ENCODE results near the gene CA5A. TPM values are rescaled to one million over a fixed set of nuclear protein-coding genes. Genes with fewer than 3 reads are reported as not detected.
A peak's percentile ranks its signal among the peaks of the same experiment; 100 is the strongest.

Gene CA5A
- total and polyA plus RNA-seq, 9 of the 15 experiments (the other 6 are each of a cell fraction or from before 2014, with no cell fraction given) = not detected

- ChIA-PET CTCF (ENCODE audit: low intra/inter-chr PET ratio) (no interaction called here), POLR2A (interaction anchor here (0.6 kb wide), 1 partner anchor 148 kb away, joined by 3 read pairs; no protein-coding TSS in a partner anchor)
- no TSS peak for BruUV-seq (replicated peaks)
- Histone ChIP-seq H3K36me3 (ENCODE audit: control insufficient read depth, insufficient read depth, low read length) (no peaks in the 10 kb centered on the region), H2AFZ (ENCODE audit: low read depth, low read length) (peak overlapping the region; percentile 51; the same call in 1 of the 2 replicates), H3K4me1 (replicated peaks in 1 of 2; ENCODE audit: control insufficient read depth in 2 of 2, insufficient read depth in 2 of 2, low read length in 2 of 2) (peaks cover 9 to 26% of the 10 kb centered on the region in 2 experiments; a peak in 4 of 5 replicates), H4K20me1 (replicated peaks; ENCODE audit: control insufficient read depth, insufficient read depth, low read length) (no peaks in the 10 kb centered on the region), H3K9ac (ENCODE audit: insufficient read depth in 1 of 2, low read depth in 2 of 2, low read length in 2 of 2) (peak overlapping the region in 1 of 2 experiments; percentile 61; a peak in 1 of 4 replicates), H3K9me1 (ENCODE audit: control insufficient read depth, insufficient read depth, low read length) (no peaks in the 10 kb centered on the region), H3K79me2 (ENCODE audit: control insufficient read depth, insufficient read depth, low read length) (peaks cover 10% of the 10 kb centered on the region), H3K27ac (ENCODE audit: extremely low read depth, low read depth, low read length) (0 out of 3 replicates have a peak overlapping the region, but pooled peaks have one; percentile 4), H3K27me3 (ENCODE audit: control insufficient read depth in 2 of 2, insufficient read depth in 2 of 2, low read length in 2 of 2) (no peaks in the 10 kb centered on the region), H3K4me2 (ENCODE audit: insufficient read depth, low read length) (peak overlapping the region; percentile 45), H3K4me3 (no peak overlapping the region), H3K9me3 (replicated peaks; ENCODE audit: control insufficient read depth, insufficient read depth, low read depth, low read length) (no peaks in the 10 kb centered on the region)
- FAIRE-seq (no peak), ATAC-seq (no peak), DNase-seq (ENCODE audit: extremely low read depth in 1 of 4, low spot score in 3 of 4) (no peak)
- TF ChIP-seq CEBPB (tag; IDR thresholded peaks at IDR 0.05) (0 out of 2 replicates have a peak, but pooled peaks have one; percentile 18), ZNF41 (CRISPR knock-in tag; conservative IDR thresholded peaks at IDR 0.05) (no peak)
- intact Hi-C loops (cut with micrococcal nuclease) (no loop called here), in situ Hi-C loops (cut with MboI) (no loop called here)
- WGBS (ENCODE audit: insufficient coverage, low coverage, missing lambda C conversion rate) = 78% methylated on average over 16 of the region's 22 CpGs
Observed at GRCh38 chr16:87947356-87948118, 11.2 kb upstream of the CA5A start.

- ChIA-PET POLR2A (interaction anchor here (0.6 kb wide), 1 partner anchor 148 kb away, joined by 3 read pairs; no protein-coding TSS in a partner anchor), CTCF (ENCODE audit: low intra/inter-chr PET ratio) (no interaction called here)
- no peak overlapping the region for H3K4me3 ChIP-seq
- H3K9ac ChIP-seq (ENCODE audit: insufficient read depth in 1 of 2, low read depth in 2 of 2, low read length in 2 of 2) = no peak overlapping the region
- H3K27ac ChIP-seq (ENCODE audit: extremely low read depth, low read depth, low read length) = no peak overlapping the region
- no peaks in the 10 kb centered on the region for H3K36me3 ChIP-seq (ENCODE audit: control insufficient read depth, insufficient read depth, low read length)
- H3K4me1 ChIP-seq (replicated peaks in 1 of 2; ENCODE audit: control insufficient read depth in 2 of 2, insufficient read depth in 2 of 2, low read length in 2 of 2) = peaks cover 3 to 23% of the 10 kb centered on the region in 2 experiments; a peak in 4 of 5 replicates
- intact Hi-C loops (cut with micrococcal nuclease) = no loop called here
- H3K4me2 ChIP-seq (ENCODE audit: insufficient read depth, low read length) = no peak overlapping the region
- ATAC-seq (no peak), DNase-seq (ENCODE audit: extremely low read depth in 1 of 4, low spot score in 3 of 4) (no peak), FAIRE-seq (no peak)
- no peaks in the 10 kb centered on the region for H3K9me3 ChIP-seq (replicated peaks; ENCODE audit: control insufficient read depth, insufficient read depth, low read depth, low read length)
- H3K27me3 ChIP-seq (ENCODE audit: control insufficient read depth in 2 of 2, insufficient read depth in 2 of 2, low read length in 2 of 2) = no peaks in the 10 kb centered on the region
- WGBS (ENCODE audit: insufficient coverage, low coverage, missing lambda C conversion rate) = 62% methylated on average over 13 of the region's 14 CpGs
- BruUV-seq (replicated peaks) = no TSS peak
- H2AFZ ChIP-seq (ENCODE audit: low read depth, low read length) = 0 out of 2 replicates have a peak overlapping the region, but pooled peaks have one; percentile 55
- no peaks in the 10 kb centered on the region for H4K20me1 ChIP-seq (replicated peaks; ENCODE audit: control insufficient read depth, insufficient read depth, low read length)
- in situ Hi-C loops (cut with MboI) = no loop called here
- H3K79me2 ChIP-seq (ENCODE audit: control insufficient read depth, insufficient read depth, low read length) = peaks cover 2% of the 10 kb centered on the region
- H3K9me1 ChIP-seq (ENCODE audit: control insufficient read depth, insufficient read depth, low read length) = no peaks in the 10 kb centered on the region
- TF ChIP-seq ZBTB33 (CRISPR knock-in tag; IDR thresholded peaks at IDR 0.05) (no peak), SREBF2 (CRISPR knock-in tag; IDR thresholded peaks at IDR 0.05) (no peak), NBN (IDR thresholded peaks at IDR 0.05; ENCODE audit: low read depth) (no peak), HNRNPK (IDR thresholded peaks at IDR 0.05; ENCODE audit: low read depth, low read length, poor library complexity, severe bottlenecking) (no peak), PKNOX1 (IDR thresholded peaks at IDR 0.05) (no peak), RB1 (IDR thresholded peaks at IDR 0.05; ENCODE audit: low read depth) (no peak), ARHGAP35 (IDR thresholded peaks at IDR 0.05; ENCODE audit: partially characterized antibody) (no peak), ILF3 (IDR thresholded peaks at IDR 0.05; ENCODE audit: borderline replicate concordance) (no peak), NRF1 (conservative IDR thresholded peaks at IDR 0.05 in 1 of 2, IDR thresholded peaks at IDR 0.05 in 1 of 2) (no peak)
Observed at GRCh38 chr16:87946596-87947347, 10.4 kb upstream of the CA5A start.

All from K562 (cell line).